Upper lobe of left lung (tissue), 6 donors: ENCODE results near the gene WARS2. TPM values are rescaled to one million over a fixed set of nuclear protein-coding genes. Genes with fewer than 3 reads are reported as not detected.

Experiments
- ATAC-seq, 2 donors: fragments of 200-7000 bp; cut with Tn5 transposase; one replicate each; pipeline ENCODE4 v1.9.1; 2022; ENCODE audit warnings: mild to moderate bottlenecking in 2 of 2, moderate library complexity in 2 of 2; ENCODE audit not compliant: low FRiP score in 2 of 2
- DNase-seq, 2 donors: peaks; one replicate each; pipeline ENCODE4 v3.0.0-alpha.2; 2019 to 2020
- H3K27ac ChIP-seq, 4 donors: fragments of 200-600 bp; sonication (generic); one replicate each; pipeline ENCODE4 v1.5.1; 2016 to 2019
- H3K27me3 ChIP-seq, 4 donors: fragments of 200-600 bp; sonication (generic); one replicate each; pipeline ENCODE4 v1.5.1; 2017 to 2019
- H3K36me3 ChIP-seq, 4 donors: fragments of 200-600 bp; sonication (generic); one replicate each; pipeline ENCODE4 v1.5.1; 2016 to 2019
- H3K4me1 ChIP-seq, 4 donors: fragments of 200-600 bp; sonication (generic); one replicate each; pipeline ENCODE4 v1.5.1; 2018 to 2019
- H3K4me3 ChIP-seq, 4 donors: fragments of 200-600 bp; sonication (generic); one replicate each; pipeline ENCODE4 v1.5.1; 2017 to 2019; ENCODE audit warnings: mild to moderate bottlenecking in 2 of 4, moderate library complexity in 1 of 4
- H3K9me3 ChIP-seq, 4 donors: fragments of 200-600 bp; sonication (generic); one replicate each; pipeline ENCODE4 v1.5.1; 2018 to 2019
- EP300 ChIP-seq, 4 donors: sonication (generic); formaldehyde crosslinking; IDR thresholded peaks; one replicate each; pipeline ENCODE4 v1.5.1; 2017; ENCODE audit warnings: antibody characterized with exemption in 4 of 4, control low read depth in 2 of 4
- POLR2A ChIP-seq, 4 donors: fragments of 450-650 bp; IDR thresholded peaks; one replicate each; pipeline ENCODE4 v1.5.1; 2016 to 2017; ENCODE audit warnings: antibody characterized with exemption in 4 of 4, mild to moderate bottlenecking in 2 of 4
- POLR2AphosphoS5 ChIP-seq, 2 donors: sonication (generic); formaldehyde crosslinking; IDR thresholded peaks; one replicate each; pipeline ENCODE4 v1.5.1; 2017; ENCODE audit warnings: antibody characterized with exemption in 2 of 2
- WGBS, 2 donors: methylation state at CpG; one replicate each; pipeline ENCODE4 v1.1.5; 2017 to 2018; 5-methylcytosine and 5-hydroxymethylcytosine counted together
- total RNA-seq, 6 donors: library from RNA; depleted of rRNA in 4 of 6; stranded (reverse); fragments of >200 nt in 4 of 6; gene quantifications; one replicate each; pipeline versions ENCODE4 v1.1.0 to v1.2.1, GENCODE V29; 2016 to 2021
- TF ChIP-seq, protein P1 (sequence below), 6 experiments: fragments of 450-650 bp in 4 of 6; fragments of 200-600 bp in 2 of 6; sonication (generic) in 2 of 6; IDR thresholded peaks; one replicate each; pipeline ENCODE4 v1.5.1; 2016 to 2019; ENCODE audit warnings: antibody characterized with exemption in 6 of 6
- donor health status: DM: no; HTN: no; CAD: no; lungs with moderate emphysema.
- donor health status: DM: no; HTN: yes; CAD: no; lungs with severe emphysema.

The WARS2 gene
- total RNA-seq, 6 donors from 2014 or later = 6.3 to 20.5 (median 13.5) TPM

DNA sequence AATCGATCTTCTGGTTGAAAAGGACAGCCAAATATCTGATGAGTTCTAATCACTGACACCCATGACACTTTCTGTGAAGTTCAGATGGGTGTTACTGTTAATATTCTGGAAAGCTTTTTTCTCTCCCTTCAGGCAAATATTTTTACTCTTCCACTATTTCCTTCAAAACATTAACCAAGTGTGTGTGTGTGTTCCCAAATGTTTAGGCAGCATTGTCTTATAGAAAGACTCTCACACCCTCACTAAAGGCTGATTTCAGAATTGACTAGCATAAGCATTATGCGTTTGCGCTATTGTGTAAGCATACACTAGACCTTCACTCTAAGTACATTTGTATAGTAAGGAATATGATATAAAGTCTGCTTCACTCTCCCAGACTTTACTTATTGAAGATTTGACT, 24.7 kb downstream of the WARS2 start:
- H3K36me3 ChIP-seq = no peaks in the 10 kb centered on the region
- H3K27me3 ChIP-seq = no peaks in the 10 kb centered on the region
- no peaks in the 10 kb centered on the region for H3K4me1 ChIP-seq
- no peaks in the 10 kb centered on the region for H3K9me3 ChIP-seq
- H3K27ac ChIP-seq = no peak overlapping the region
- ATAC-seq = no peak
- no peak for DNase-seq
- no peak overlapping the region for H3K4me3 ChIP-seq
- 86 to 93% methylated on average over 3 of the region's 3 CpGs for WGBS, 2 donors
- TF ChIP-seq, protein P1, sequence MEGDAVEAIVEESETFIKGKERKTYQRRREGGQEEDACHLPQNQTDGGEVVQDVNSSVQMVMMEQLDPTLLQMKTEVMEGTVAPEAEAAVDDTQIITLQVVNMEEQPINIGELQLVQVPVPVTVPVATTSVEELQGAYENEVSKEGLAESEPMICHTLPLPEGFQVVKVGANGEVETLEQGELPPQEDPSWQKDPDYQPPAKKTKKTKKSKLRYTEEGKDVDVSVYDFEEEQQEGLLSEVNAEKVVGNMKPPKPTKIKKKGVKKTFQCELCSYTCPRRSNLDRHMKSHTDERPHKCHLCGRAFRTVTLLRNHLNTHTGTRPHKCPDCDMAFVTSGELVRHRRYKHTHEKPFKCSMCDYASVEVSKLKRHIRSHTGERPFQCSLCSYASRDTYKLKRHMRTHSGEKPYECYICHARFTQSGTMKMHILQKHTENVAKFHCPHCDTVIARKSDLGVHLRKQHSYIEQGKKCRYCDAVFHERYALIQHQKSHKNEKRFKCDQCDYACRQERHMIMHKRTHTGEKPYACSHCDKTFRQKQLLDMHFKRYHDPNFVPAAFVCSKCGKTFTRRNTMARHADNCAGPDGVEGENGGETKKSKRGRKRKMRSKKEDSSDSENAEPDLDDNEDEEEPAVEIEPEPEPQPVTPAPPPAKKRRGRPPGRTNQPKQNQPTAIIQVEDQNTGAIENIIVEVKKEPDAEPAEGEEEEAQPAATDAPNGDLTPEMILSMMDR (IDR thresholded peaks at IDR 0.05) = no peak
- TF ChIP-seq EP300 (IDR thresholded peaks at IDR 0.05) = no peak
- TF ChIP-seq POLR2A (IDR thresholded peaks at IDR 0.05) = no peak
- TF ChIP-seq POLR2AphosphoS5 (IDR thresholded peaks at IDR 0.05) = no peak

DNA sequence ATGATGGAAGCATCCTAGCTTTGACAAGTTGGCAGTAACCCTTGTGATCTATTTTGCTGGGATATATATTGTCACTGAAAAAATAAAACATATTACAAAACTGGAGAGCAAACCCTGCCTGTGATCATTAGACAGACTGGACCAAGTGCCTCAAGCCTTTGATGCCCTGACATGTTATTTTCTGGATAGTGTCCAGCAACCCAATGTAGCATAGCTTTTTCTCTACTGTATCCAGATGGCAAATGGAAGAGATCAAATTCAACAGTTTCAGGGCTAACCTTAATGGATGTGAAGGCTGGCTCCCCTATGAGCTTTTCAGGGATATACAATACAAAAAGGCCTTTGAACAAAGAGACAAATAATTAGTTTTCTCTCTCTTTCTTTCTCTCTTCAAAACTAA, 25.1 kb downstream of the WARS2 start:
- Histone ChIP-seq H3K4me1 (no peaks in the 10 kb centered on the region), H3K4me3 (no peak overlapping the region)
- no peak for ATAC-seq

DNA sequence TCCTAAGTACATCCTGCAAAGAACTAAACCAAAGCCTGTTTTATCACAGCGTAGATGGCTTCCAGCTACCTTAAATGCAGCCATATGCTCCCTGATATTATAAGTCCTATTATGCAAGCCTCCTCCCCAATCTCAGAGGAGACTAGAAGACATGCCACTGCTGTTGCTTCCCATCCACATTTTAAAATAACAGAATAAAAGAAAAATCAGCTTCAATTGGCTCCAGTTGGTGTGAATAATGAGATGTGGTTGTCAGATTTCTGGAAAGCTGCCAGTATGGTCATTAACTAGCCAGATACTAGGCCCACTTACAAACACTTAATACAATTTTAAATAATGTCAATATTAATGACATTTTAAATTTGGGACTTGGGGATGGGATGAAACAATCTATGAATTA, 25.7 kb downstream of the WARS2 start:
- Histone ChIP-seq H3K27ac (no peak overlapping the region), H3K27me3 (no peaks in the 10 kb centered on the region), H3K9me3 (no peaks in the 10 kb centered on the region), H3K36me3 (no peaks in the 10 kb centered on the region), H3K4me3 (no peak overlapping the region), H3K4me1 (no peaks in the 10 kb centered on the region)
- TF ChIP-seq POLR2AphosphoS5 (IDR thresholded peaks at IDR 0.05) (no peak), EP300 (IDR thresholded peaks at IDR 0.05) (no peak), POLR2A (IDR thresholded peaks at IDR 0.05) (no peak)
- TF ChIP-seq, protein P1 (IDR thresholded peaks at IDR 0.05) = no peak
- no peak for DNase-seq
- WGBS, 2 donors = 89% methylated on average over 1 of the region's 1 CpG
- ATAC-seq = no peak

More for the DNA sequence above, 25.1 kb downstream of the WARS2 start:
- TF ChIP-seq, protein P1 (IDR thresholded peaks at IDR 0.05) = no peak
- TF ChIP-seq POLR2A (IDR thresholded peaks at IDR 0.05) = no peak
- TF ChIP-seq POLR2AphosphoS5 (IDR thresholded peaks at IDR 0.05) = no peak
- TF ChIP-seq EP300 (IDR thresholded peaks at IDR 0.05) = no peak
- DNase-seq = no peak
- Histone ChIP-seq H3K36me3 (no peaks in the 10 kb centered on the region), H3K9me3 (no peaks in the 10 kb centered on the region), H3K27me3 (no peaks in the 10 kb centered on the region), H3K27ac (no peak overlapping the region)

DNA sequence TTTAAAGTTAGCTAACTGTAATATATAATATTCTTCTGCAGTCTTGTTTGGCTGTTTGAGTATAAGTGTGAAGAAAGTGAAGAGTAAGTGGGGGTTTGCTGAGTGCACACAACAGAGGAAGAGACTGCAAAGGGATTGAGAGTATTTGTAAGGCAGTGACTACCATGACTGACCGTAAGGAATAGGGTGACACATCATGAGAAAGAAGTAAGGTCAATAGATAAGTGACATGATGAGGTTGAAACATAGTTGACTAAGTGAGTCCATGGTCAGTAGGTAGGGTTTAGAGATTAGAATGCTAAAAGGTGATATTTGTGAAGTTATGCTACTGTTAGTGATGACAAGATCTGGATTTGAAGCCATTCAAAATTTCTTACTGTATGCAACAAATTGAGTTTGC, 27.7 kb downstream of the WARS2 start:
- TF ChIP-seq, protein P1 (IDR thresholded peaks at IDR 0.05) = no peak
- TF ChIP-seq POLR2AphosphoS5 (IDR thresholded peaks at IDR 0.05) (no peak), POLR2A (IDR thresholded peaks at IDR 0.05) (no peak), EP300 (IDR thresholded peaks at IDR 0.05) (no peak)
- no peaks in the 10 kb centered on the region for H3K9me3 ChIP-seq
- no peaks in the 10 kb centered on the region for H3K27me3 ChIP-seq
- no peaks in the 10 kb centered on the region for H3K36me3 ChIP-seq
- no peaks in the 10 kb centered on the region for H3K4me1 ChIP-seq
- ATAC-seq = no peak
- no peak overlapping the region for H3K27ac ChIP-seq
- no peak for DNase-seq
- no peak overlapping the region for H3K4me3 ChIP-seq
- WGBS, 2 donors = 96 to 100% methylated on average over 1 of the region's 1 CpG

DNA sequence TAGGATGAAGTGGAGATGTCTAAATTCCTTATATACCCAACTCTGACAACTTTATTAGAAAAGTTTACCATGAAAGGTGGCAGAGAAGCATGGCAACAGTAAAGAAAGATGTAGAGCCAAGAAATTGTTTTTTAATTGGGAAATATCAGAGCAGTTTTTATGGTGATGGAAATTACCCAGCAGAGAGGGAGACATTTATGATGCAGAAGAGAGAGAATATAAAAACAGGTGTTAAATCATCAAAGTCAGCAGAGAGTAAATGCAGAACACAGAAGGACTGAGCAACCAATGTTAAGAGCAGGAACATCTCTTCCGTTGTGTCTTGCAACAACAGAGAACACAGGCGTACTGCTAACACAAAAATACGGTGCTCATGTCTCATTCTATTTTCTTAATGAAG, 28.2 kb downstream of the WARS2 start:
- Histone ChIP-seq H3K27me3 (no peaks in the 10 kb centered on the region), H3K27ac (no peak overlapping the region), H3K4me3 (no peak overlapping the region), H3K36me3 (no peaks in the 10 kb centered on the region), H3K9me3 (no peaks in the 10 kb centered on the region), H3K4me1 (no peaks in the 10 kb centered on the region)
- ATAC-seq (no peak), DNase-seq (no peak)
- TF ChIP-seq, protein P1 (IDR thresholded peaks at IDR 0.05) = no peak
- TF ChIP-seq POLR2AphosphoS5 (IDR thresholded peaks at IDR 0.05) (no peak), EP300 (IDR thresholded peaks at IDR 0.05) (no peak), POLR2A (IDR thresholded peaks at IDR 0.05) (no peak)
- WGBS, 2 donors = 92 to 97% methylated on average over 3 of the region's 3 CpGs
